ENCODE data around the gene ZBTB20.

DNA sequence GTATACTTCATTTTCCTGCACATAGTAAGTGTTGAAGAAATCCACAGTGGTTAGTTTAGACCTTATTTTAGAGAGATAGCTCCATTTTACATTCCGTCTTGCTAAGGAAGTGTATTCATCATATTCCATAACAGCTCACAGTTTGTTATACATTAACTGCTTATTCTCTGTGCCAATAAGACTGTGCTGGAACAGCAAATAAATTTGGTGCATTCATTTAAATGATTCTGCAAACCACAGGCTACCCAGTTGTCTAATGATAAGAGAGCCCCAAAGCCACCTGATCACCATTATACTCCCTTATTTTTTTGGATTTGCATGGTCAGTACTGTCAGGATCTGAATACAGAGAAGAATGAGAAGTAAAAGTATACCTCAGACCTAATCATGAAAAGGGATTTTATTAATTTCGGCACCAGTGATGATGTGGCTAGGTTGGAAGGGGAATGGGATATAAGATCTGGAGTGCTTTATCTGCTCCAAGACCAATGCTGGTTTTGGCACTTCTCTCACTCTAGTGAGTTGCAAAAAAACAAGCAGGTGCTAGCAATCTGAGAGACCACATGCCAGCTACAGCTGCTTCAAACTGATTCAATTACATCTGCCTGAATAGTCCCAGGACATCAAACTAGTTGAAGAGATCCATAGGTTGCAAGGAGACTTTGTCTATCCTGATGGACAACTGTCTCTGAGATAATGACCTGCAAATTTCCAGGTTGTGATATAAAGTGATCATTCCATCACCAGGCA, 254.8 kb downstream of the ZBTB20 start:
- TF ChIP-seq, protein P1, sequence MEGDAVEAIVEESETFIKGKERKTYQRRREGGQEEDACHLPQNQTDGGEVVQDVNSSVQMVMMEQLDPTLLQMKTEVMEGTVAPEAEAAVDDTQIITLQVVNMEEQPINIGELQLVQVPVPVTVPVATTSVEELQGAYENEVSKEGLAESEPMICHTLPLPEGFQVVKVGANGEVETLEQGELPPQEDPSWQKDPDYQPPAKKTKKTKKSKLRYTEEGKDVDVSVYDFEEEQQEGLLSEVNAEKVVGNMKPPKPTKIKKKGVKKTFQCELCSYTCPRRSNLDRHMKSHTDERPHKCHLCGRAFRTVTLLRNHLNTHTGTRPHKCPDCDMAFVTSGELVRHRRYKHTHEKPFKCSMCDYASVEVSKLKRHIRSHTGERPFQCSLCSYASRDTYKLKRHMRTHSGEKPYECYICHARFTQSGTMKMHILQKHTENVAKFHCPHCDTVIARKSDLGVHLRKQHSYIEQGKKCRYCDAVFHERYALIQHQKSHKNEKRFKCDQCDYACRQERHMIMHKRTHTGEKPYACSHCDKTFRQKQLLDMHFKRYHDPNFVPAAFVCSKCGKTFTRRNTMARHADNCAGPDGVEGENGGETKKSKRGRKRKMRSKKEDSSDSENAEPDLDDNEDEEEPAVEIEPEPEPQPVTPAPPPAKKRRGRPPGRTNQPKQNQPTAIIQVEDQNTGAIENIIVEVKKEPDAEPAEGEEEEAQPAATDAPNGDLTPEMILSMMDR (IDR thresholded peaks at IDR 0.05): no peak
- TF ChIP-seq EP300 (IDR thresholded peaks at IDR 0.05) (no peak), POLR2A (IDR thresholded peaks at IDR 0.05) (no peak)

Measured in stomach (tissue), 4 donors.